Right renal cortex interstitium (tissue), 3 donors: ENCODE results near the gene XPNPEP2. TPM values are rescaled to one million over a fixed set of nuclear protein-coding genes. Genes with fewer than 3 reads are reported as not detected.
"Not testable (repeated sequence)": the region's sequence is repeated elsewhere in the genome, so short reads cannot be mapped to it uniquely, and the experiment has no call there.

Experiments
- DNase-seq, 3 donors: peaks; one replicate each; pipeline ENCODE4 v3.0.0-alpha.2; 2013; ENCODE audit warnings: low read depth in 3 of 3, low spot score in 2 of 3
- polyA plus RNA-seq, 3 donors: library from polyadenylated mRNA; unstranded; fragments of 120-200 nt; gene quantifications; one replicate each; pipeline ENCODE4 v1.2.1, GENCODE V29; 2013; ENCODE audit not compliant: insufficient read length in 3 of 3

The XPNPEP2 gene
- polyA plus RNA-seq, 3 donors, result 53.7 to 101 (median 56.2) TPM

DNA sequence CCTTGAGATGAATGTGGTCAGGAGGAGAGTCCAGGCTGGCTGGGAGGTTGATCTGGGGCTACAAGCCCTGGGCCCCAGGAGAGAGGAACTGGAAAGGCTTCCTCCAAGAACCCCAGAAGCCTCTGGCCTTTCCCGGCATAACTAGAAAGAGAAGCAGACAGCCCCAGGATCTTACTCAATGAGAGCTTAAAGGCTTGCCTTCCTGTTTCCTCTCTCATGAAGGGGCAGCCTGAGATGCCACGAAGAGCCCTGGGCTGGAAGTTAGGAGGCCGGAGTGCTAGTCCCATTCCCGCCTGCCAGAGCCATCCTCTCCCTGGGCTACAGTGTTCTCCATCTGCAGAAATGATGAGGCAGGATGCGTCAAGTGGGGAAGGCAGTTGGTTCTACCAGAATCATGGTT lies 20.1 kb upstream of the XPNPEP2 start:
- no peak for DNase-seq

DNA sequence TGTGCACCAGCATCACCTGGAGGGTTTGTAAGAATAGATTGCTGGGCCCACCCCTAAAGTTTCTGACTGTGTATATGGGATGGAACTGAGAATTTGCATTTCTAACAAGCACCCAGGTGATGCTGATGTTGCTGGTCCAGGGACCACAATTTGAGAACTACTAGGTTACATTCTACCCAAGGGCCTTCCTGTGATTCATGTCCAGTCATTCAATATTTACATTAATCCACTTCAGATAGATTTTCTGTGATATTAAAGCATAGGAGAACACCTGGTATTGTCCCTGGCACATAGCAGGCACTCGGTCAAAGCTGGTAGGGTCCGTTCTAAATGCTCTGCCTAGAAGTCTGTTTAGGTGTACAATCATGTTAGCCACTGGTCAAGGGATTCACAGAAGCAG lies 19.5 kb upstream of the XPNPEP2 start:
- DNase-seq, result no peak

DNA sequence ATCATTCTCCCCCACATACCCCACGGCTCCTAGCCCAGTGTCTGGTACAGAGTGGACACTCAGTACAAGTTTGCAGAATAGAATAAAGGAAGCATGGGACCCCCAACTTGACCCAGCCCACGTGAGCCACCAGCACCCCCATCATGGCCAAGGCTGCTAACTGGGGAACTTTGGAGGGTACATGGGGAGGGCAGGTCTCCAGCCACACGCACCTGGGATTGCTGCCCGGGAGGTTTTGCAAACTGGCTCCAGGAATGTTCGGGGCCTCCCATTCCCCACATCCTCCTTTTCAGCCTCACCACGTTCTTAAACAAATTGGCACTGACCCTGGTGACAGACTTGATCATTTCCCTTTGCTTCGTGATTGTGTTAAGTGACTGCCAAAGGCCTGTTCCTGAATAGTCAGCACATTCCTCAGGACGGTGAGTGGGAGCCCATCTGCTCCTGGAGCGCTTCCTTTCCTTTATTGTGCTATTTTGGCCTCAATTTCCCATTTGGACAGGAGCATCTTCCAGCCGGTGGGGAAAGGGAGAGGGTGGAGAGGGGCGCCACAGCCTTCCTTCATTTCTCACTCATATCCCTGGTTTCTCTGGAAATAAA lies 18.7 kb upstream of the XPNPEP2 start:
- no peak for DNase-seq

DNA sequence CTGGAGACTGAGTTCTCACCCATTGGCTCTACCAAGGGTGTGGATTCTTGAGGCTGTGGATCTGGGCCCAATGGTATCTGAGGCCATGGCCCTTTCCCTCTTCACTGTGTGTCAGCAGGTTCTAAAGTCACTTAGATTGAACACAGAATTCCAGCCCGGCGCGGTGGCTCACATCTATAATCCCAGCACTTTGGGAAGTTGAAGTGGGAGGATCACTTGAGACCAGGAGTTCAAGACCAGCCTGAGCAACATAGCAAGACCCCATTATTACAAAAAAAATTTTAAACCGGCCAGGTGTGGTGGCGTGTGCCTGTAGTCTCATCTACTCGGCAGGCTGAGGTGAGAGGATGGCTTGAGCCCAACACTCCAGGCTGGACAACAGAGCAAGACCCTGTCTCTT lies 18.0 kb upstream of the XPNPEP2 start:
- no peak for DNase-seq

DNA sequence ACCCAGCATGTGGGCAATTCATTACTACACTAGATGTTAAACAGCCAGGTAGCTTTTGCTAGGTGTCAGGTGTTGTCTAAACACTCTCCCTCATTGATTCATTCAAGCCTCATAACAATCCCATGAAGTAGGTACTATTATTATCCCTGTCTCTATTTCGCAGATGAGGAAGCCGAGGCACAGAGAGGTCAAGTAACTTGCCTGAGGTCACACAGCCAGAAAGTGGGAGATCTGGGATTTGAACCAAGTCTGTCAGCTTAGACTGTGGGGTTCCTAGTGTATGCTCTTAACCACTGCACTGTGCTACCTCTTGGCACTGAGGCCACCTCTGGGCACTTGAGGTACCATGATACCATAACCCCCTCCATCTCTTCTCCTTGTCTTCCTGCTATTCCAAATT lies 17.4 kb upstream of the XPNPEP2 start:
- DNase-seq, result no peak

GRCh38 chrX:129721870-129722269 lies 16.9 kb upstream of the XPNPEP2 start:
- no peak for DNase-seq

GRCh38 chrX:129723511-129723910 lies 15.3 kb upstream of the XPNPEP2 start:
- no peak for DNase-seq

DNA sequence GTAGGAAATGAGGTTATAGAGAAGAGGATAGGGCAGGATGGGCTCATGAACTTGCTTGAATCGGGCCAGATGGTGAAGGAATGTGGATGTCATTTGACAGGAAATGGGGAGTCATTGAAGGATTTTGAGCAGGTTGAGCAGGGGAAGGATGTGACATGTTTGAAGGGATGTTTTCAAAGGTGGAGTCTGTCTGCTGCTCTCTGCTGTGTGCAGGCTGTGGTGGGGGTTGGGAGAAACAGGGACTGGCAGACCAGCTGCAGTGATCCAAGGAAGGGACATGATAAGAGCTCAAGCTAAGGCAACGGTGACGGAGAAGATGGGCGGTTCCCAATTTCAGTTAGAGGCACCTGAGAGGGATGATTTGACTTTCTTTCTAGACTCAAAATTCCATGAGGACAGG lies 14.0 kb upstream of the XPNPEP2 start:
- no peak for DNase-seq

DNA sequence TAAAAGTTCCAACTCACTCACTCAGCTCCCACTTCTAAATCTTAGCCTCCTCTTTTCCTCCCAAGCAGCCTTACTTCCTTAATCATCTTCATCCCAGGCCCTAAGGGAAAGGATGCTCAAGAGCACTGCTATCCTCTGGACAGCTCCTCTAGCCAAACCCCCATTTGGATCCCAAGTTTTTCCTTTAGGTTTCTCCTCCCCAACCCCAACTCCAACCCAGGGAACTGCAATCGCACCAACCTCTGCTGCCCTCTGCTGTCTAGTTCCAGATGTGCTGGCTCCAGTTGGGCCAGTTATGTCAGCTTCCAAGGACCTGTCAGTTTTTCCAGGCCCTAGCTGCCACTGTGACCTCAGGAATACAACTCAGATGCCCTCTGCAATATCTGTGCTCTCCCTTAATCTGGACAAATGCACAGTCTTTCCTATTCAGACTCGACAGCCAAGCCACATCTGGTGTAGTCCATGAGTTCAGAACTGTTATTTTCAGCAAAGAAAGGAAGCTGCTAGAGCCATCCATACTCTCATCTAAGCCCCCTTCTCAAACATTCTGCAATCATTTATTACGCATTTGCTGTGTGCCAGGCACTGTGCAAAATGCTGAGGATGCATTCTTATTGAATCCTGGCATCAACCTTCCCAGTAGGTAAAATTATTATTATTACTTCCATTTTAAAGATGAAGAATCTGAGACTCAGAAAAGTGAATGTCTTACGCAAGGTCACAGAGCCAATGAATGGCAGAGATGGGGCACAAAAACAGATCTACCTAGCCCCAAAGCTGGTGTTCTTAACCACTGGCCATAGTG lies 12.3 kb upstream of the XPNPEP2 start:
- DNase-seq, result no peak

DNA sequence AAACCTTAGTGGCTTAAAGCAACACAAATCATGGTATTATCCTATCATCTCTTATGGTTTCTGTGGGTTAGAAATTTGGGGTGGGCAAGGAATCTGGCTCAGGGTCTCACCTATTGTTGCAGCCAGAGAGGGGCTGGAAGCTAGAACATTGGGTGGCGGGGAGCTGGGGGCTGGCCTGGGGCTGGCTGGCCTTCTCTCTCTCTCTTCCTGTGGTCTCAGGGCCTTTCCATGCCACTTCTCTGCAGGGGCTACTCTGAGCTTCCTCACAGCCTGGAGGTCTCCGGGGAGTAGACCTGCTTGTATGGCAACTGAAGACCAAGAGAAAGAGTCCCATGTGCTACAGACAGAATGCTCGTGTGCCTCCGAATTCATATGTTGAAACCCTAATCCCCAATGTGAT lies 10.7 kb upstream of the XPNPEP2 start:
- no peak for DNase-seq

GRCh38 chrX:129731228-129731627 lies 7.6 kb upstream of the XPNPEP2 start:
- no peak for DNase-seq

DNA sequence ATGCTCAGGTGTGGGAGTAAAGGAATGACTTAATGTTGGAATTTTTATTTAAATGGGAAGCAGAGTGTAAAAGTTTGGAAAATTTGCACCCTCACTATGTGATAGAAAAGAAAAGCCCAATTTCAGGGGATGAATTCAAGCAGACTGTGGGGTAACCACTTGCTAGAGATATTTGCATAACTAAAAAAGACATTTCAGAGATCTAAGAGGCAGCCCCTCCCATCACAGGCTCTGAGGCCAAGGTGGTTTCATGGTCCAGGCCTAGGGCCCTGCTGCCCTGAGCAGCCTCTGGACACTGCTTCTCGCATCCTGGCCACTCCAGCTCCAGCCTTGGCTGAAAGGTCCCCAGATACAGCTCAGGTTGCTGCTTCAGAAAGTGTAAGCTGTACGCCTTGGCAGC lies 5.9 kb upstream of the XPNPEP2 start:
- no peak for DNase-seq

DNA sequence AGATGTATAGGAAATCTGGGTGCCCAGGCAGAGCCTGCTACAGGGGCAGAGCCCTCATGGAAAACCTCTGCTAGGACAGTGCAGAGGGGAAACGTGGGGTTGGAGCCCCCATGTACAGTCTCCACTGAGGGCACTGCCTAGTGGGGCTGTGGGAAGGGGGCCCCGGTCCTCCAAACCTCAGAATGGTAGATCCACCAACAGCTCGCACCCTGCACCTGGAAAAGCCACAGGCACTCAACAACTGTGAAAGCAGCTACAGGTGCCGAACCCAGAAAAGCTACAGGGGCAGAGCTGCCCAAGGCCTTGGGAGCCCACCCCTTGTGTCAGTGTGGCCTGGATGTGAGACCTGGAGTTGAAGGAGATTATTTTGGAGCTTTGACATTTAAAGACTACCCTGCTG lies 5.4 kb upstream of the XPNPEP2 start:
- DNase-seq, result no peak

- DNase-seq, result no peak
Measured at GRCh38 chrX:129736491-129736890, 2.3 kb upstream of the XPNPEP2 start.

- DNase-seq, result no peak
Measured at GRCh38 chrX:129737916-129738315, 863 bp upstream of the XPNPEP2 start.

- DNase-seq, result no peak
Measured at GRCh38 chrX:129739578-129739977, 799 bp downstream of the XPNPEP2 start.

- DNase-seq, result no peak
Measured at GRCh38 chrX:129741880-129742758, 3.3 kb downstream of the XPNPEP2 start.

- DNase-seq, result not testable (repeated sequence)
Measured at GRCh38 chrX:129742759-129743152, 4.0 kb downstream of the XPNPEP2 start.

- no peak for DNase-seq
Measured at GRCh38 chrX:129743821-129744220, 5.0 kb downstream of the XPNPEP2 start.

DNA sequence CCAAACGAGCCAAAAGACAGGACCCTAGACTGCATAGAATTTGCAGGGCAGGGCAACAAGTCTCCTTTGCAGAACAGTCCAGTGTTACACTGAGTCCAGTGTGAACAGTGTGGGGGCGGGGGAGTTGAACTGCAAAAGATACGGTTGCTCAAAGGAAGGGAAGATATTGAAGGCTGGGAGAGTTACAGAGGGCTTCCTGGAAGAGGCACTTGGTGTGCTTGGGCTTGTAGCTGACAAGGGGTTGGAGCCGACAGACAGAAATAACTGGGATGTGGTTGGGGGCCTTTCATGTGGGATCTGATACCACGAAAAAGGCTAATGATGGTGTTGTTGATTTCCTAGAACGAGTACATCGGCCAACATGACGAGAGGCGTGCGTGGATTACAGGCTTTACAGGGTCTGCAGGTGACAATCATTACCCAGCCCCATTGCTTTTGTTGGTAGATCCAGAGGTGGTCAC lies 6.1 kb downstream of the XPNPEP2 start:
- no peak for DNase-seq
